GM19351 (cell line): ENCODE data around the gene ENPP1.
"Not testable (repeated sequence)": the region's sequence is repeated elsewhere in the genome, so short reads cannot be mapped to it uniquely, and the experiment has no call there.

ENCODE experiments used
- ATAC-seq: cut with Tn5 transposase; IDR thresholded peaks from one replicate; pipeline ENCODE4 v1.9.1; 2021; ENCODE audit warnings: mild to moderate bottlenecking, moderate library complexity; ENCODE audit not compliant: unreplicated experiment

ENPP1 gene

DNA sequence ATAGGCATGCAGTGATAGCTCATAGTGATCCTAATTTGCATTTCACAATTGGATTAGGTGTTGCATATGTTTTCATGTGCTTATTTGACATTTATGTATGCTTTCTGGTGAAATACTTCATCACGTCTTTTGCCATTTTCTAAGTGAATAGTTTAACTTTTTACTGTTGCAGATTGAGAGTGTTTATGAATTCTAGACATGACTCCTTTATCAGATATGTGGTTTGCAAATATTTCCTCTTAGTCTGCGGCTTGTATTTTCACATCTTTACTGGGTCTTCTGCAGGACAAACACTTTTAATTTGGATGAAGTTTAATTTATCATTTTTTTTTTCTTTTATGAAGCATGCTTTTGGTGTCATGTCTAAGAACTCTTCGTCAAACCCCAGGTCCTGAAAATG is 104.1 kb downstream of the ENPP1 start:
- ATAC-seq = no peak

DNA sequence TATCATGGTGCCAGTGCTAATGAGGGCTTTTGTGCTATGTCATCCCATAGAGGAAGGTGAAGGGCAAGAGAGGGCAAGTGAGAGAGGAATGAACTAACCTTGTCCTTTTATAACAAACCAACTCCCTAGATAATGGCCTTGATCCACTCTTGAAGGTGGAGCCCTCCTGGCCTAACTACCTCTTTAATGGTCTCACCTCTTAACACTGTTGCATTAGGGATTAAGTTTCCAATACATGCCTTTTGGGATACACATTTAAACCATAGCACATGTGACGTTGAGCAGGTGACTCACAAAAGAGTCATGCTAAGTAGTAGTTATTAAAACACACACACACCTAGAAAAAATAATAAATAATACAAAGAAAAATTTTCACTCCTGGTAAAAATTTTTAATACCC is 106.4 kb downstream of the ENPP1 start:
- ATAC-seq = no peak

GRCh38 chr6:131914967-131915751 is 107.3 kb downstream of the ENPP1 start:
- peak; percentile 88 for ATAC-seq

GRCh38 chr6:131916091-131916796 is 108.4 kb downstream of the ENPP1 start:
- not testable (repeated sequence) for ATAC-seq

- ATAC-seq = no peak
Observed at GRCh38 chr6:131916847-131917246, 109.0 kb downstream of the ENPP1 start.

DNA sequence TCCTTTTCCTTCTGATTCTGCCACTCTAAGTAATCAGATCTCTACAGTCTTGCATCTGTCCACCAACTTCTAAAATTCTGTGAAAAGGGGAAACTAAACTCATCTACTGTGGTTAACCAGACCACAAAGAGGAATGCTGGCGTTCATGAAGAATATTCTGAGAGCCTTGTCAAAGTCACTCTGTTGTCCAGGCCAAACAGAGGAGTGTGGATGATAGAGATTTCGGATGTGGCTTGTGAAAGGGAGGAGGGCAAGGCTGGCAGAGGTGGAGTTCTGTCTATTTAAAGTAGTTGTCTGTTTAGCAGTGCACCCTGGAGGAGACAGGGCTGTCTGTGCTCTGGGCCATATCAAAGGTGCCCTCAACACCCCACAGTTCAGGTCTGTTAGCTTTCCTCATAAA is 109.5 kb downstream of the ENPP1 start:
- ATAC-seq = no peak

DNA sequence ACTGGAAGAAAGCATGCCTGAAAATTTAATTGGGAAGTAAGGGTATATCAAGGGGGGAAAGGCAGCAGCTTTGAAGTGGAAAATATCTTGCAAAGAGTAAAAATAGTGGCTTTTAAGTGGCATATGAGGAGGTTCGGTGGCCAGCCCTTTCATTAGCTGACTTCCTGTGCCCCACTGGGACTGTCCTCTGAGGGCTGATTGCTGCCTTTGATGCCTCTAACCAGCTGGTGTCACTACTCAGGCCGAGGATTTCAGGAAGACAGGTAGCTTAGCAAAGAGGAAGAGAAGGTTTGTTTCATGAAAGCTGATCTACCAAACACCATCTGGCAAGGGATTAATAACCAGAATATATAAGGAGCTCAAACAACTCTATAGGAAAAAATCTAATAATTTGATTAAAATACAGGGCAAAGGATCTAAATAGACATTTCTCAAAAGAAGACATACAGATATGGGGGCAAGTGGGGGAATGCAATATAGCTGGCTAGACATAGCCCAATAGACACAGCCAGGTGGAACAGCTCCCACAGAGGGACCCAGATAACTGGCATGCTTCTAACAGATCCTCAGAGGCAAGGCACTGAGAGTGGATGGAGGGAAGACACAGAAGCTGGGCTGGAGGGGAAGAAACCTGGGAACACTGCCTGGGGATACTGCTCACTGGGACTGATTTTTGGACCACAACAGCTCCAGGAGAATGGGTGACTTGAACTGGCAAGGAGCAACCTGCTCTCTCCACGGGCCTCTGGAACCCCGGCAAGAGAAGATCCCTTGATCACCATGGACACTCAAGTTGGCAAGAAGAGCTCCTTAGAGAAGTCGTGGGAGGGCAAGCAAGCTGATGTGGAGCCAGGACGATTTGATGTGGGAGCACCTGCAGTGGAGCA is 110.2 kb downstream of the ENPP1 start:
- no peak for ATAC-seq

DNA sequence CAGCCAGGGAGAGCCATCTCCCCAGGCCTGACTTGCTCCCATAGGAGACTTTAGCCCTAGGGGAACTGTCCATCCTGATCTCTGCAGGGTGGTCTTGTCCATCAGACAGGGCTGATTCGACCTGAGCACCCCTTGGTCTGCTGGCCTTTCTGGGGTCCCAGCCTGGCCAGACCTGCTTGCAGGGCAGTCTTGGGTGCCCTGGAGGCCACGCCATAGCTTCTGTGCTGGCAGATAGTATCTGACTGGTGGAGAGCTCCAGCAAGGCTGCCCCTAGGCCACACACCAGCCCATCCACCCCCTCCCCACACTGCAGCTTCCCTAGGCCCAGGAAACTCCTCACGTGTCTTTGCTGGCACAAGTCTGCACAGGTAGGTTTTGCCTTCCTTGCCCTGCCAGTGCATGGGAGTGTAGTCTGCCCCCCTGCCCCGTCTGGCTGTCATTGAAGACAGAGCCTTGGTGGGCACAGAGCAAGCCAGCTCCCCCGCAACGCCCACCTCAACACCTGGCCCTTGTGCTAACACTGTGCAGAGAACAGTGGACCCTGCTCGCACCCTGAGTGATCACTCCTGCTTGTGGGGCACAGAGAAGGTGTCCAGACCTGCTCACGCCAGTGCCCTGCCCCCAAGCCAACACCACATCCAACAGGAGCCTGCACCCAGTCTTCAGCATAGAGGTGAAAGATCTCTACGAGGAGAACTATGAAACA is 111.0 kb downstream of the ENPP1 start:
- no peak for ATAC-seq

GRCh38 chr6:131920656-131921055 is 112.8 kb downstream of the ENPP1 start:
- no peak for ATAC-seq

- peak; percentile 73 for ATAC-seq
Observed at GRCh38 chr6:131923356-131923755, 115.5 kb downstream of the ENPP1 start.

GRCh38 chr6:131924881-131925474 is 117.2 kb downstream of the ENPP1 start:
- ATAC-seq = no peak

GRCh38 chr6:131929264-131929663 is 121.4 kb downstream of the ENPP1 start:
- ATAC-seq = no peak

DNA sequence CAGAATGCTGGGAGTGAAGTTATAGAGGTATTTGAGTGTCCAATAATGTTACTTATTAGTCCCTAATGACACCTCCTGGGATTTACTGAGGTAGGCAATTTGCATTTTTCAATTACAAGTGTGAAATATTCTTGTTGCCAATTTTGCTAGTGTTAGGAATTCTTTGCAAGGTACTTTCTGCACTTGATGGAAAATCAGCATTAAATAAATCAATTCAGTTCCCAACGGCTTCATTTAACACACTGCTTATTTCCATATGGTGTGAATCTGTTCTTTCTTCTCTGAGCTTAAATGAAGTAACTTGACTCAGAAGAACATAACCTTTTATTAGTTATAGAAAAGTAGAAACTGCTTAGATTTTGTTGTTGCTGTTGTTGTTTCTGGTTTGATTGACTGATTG is 122.2 kb downstream of the ENPP1 start:
- ATAC-seq = no peak

GRCh38 chr6:131931063-131931750 is 123.4 kb downstream of the ENPP1 start:
- no peak for ATAC-seq

DNA sequence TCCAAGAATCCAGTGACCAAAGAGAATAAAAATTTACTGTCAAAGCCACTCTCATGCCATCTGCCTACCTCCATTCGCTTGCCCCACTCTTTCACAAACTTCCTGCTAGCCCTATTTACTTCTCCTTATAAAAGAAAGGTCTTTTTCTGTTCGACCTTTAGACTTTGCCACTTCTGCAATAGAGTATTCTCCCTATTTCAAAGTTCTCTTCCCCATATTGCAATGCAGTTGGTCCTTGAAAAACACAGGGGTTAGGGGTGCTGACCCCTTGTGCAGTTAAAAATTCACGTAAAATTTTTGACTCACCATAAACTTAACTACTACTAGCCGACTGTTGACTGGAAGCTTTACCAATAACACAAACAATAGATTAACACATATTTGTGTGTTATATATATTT is 128.3 kb downstream of the ENPP1 start:
- no peak for ATAC-seq

DNA sequence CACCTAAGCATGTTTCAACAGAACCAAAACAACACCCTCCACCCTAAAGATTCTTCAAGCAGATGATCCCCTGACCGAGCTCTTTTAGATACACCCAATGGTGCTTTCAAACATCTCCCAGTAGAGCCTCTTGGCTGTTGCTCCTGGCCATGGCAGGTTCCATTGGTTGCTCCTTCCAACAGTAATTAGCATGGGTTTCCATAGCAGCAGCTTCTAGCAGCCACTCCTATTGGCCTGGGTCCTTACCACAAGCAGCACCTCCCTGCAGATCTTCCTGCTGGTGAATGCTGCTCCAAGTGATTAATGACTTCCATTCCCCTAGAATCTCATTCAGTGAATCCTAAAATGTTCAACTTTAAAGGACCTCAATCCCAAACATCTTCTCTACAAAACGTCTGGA is 129.4 kb downstream of the ENPP1 start:
- no peak for ATAC-seq

GRCh38 chr6:131937703-131938631 is 130.1 kb downstream of the ENPP1 start:
- no peak for ATAC-seq
